Peyer's patch (tissue), 4 donors: Measurements from ENCODE around the gene ITGB2. TPM values are rescaled to one million over a fixed set of nuclear protein-coding genes. Genes with fewer than 3 reads are reported as not detected.

Experiments used
- DNase-seq, 3 donors: peaks; one replicate each; pipeline ENCODE4 v3.0.0-alpha.2; 2017 to 2019
- H3K27ac ChIP-seq, 4 donors: fragments of 200-600 bp; sonication (generic); one replicate each; pipeline ENCODE4 v1.5.1; 2016 to 2019
- H3K27me3 ChIP-seq, 2 donors: fragments of 200-600 bp; sonication (generic); one replicate each; pipeline ENCODE4 v1.5.1; 2019
- H3K36me3 ChIP-seq, 3 donors: fragments of 200-600 bp; sonication (generic); one replicate each; pipeline ENCODE4 v1.5.1; 2016 to 2019
- H3K4me1 ChIP-seq, 4 donors: fragments of 200-600 bp; sonication (generic); one replicate each; pipeline ENCODE4 v1.5.1; 2016 to 2019
- H3K4me3 ChIP-seq, 4 donors: fragments of 200-600 bp; sonication (generic); 1 replicate in 3 of 4; 2 replicates in 1 of 4; pipeline ENCODE4 v1.5.1; 2016 to 2019; ENCODE audit warnings: mild to moderate bottlenecking in 1 of 4
- H3K9me3 ChIP-seq, 4 donors: fragments of 200-600 bp; sonication (generic); one replicate each; pipeline ENCODE4 v1.5.1; 2016 to 2019; ENCODE audit warnings: mild to moderate bottlenecking in 1 of 4
- CTCF ChIP-seq, 6 experiments: fragments of 450-650 bp in 4 of 6; fragments of 200-600 bp in 2 of 6; sonication (generic) in 1 of 6; IDR thresholded peaks; one replicate each; pipeline ENCODE4 v1.5.1; 2017 to 2019; ENCODE audit warnings: antibody characterized with exemption in 6 of 6, mild to moderate bottlenecking in 3 of 6, moderate library complexity in 1 of 6
- POLR2A ChIP-seq, 2 donors: fragments of 450-650 bp; IDR thresholded peaks; one replicate each; pipeline ENCODE4 v1.5.1; 2017; ENCODE audit warnings: antibody characterized with exemption in 2 of 2, mild to moderate bottlenecking in 2 of 2, moderate library complexity in 2 of 2
- total RNA-seq, 4 donors: library from RNA; depleted of rRNA; stranded (reverse); fragments of >200 nt; gene quantifications; one replicate each; pipeline ENCODE4 v1.1.0, GENCODE V29; 2016

ITGB2 gene
- total RNA-seq, 4 donors from 2014 or later = 9.3 to 58.6 (median 16.4) TPM

- H3K27me3 ChIP-seq = no peaks in the 10 kb centered on the region
- no peaks in the 10 kb centered on the region for H3K36me3 ChIP-seq
- peaks cover 0 to 28% (median 10%) of the 10 kb centered on the region in 4 donors for H3K4me1 ChIP-seq
- H3K27ac ChIP-seq = no peak overlapping the region
- TF ChIP-seq CTCF (IDR thresholded peaks at IDR 0.05) (no peak), POLR2A (IDR thresholded peaks at IDR 0.05) (no peak)
- no peak for DNase-seq
- H3K4me3 ChIP-seq = no peak overlapping the region
- H3K9me3 ChIP-seq = no peaks in the 10 kb centered on the region
These were observed 2.9 kb upstream of the ITGB2 start for GRCh38 chr21:44923480-44924084.

- no peak for TF ChIP-seq POLR2A (IDR thresholded peaks at IDR 0.05)
- no peak for TF ChIP-seq CTCF (IDR thresholded peaks at IDR 0.05)
- no peaks in the 10 kb centered on the region for H3K36me3 ChIP-seq
- peak overlapping the region in 1 of 4 donors; percentile 82 for H3K27ac ChIP-seq
- no peak overlapping the region for H3K4me3 ChIP-seq
- H3K4me1 ChIP-seq = peaks cover 0 to 17% (median 4%) of the 10 kb centered on the region in 4 donors
- DNase-seq = no peak
- no peaks in the 10 kb centered on the region for H3K9me3 ChIP-seq
- H3K27me3 ChIP-seq = no peaks in the 10 kb centered on the region
These were observed 1.2 kb upstream of the ITGB2 start for GRCh38 chr21:44921928-44922327.

GRCh38 chr21:44919913-44920693, 596 bp downstream of the ITGB2 start:
- no peak for DNase-seq
- Histone ChIP-seq H3K4me3 (peak overlapping the region; percentile 40 to 57 (median 44)), H3K9me3 (no peaks in the 10 kb centered on the region), H3K27ac (peak overlapping the region; percentile 15 to 82 (median 54)), H3K27me3 (no peaks in the 10 kb centered on the region), H3K36me3 (no peaks in the 10 kb centered on the region), H3K4me1 (peaks cover 0 to 9% (median 0%) of the 10 kb centered on the region in 4 donors)
- TF ChIP-seq POLR2A (IDR thresholded peaks at IDR 0.05) (no peak), CTCF (IDR thresholded peaks at IDR 0.05) (no peak)

GRCh38 chr21:44919111-44919912, 1.4 kb downstream of the ITGB2 start:
- peak overlapping the region; percentile 40 to 57 (median 44) for H3K4me3 ChIP-seq
- H3K9me3 ChIP-seq = no peaks in the 10 kb centered on the region
- H3K36me3 ChIP-seq = no peaks in the 10 kb centered on the region
- H3K4me1 ChIP-seq = peaks cover 0 to 12% (median 3%) of the 10 kb centered on the region in 4 donors
- peak overlapping the region in 2 of 4 donors; percentile 58 to 82 for H3K27ac ChIP-seq
- H3K27me3 ChIP-seq = no peaks in the 10 kb centered on the region
- no peak for DNase-seq
- no peak for TF ChIP-seq POLR2A (IDR thresholded peaks at IDR 0.05)
- no peak for TF ChIP-seq CTCF (IDR thresholded peaks at IDR 0.05)

GRCh38 chr21:44918581-44919033, 2.1 kb downstream of the ITGB2 start:
- H3K27ac ChIP-seq = peak overlapping the region in 1 of 4 donors; percentile 82
- no peaks in the 10 kb centered on the region for H3K36me3 ChIP-seq
- H3K9me3 ChIP-seq = no peaks in the 10 kb centered on the region
- no peaks in the 10 kb centered on the region for H3K27me3 ChIP-seq
- peak overlapping the region in 1 of 4 donors; percentile 57 for H3K4me3 ChIP-seq
- TF ChIP-seq POLR2A (IDR thresholded peaks at IDR 0.05) = no peak
- TF ChIP-seq CTCF (IDR thresholded peaks at IDR 0.05) = no peak
- peaks cover 0 to 19% (median 8%) of the 10 kb centered on the region in 4 donors for H3K4me1 ChIP-seq
- DNase-seq = no peak
